Psoas muscle (tissue), 8 donors: ENCODE results near the gene MEIS2. TPM values are rescaled to one million over a fixed set of nuclear protein-coding genes. Genes with fewer than 3 reads are reported as not detected.
A peak's percentile ranks its signal among the peaks of the same experiment; 100 is the strongest.

Experiments used
- ATAC-seq, 4 donors: fragments of 200-7000 bp; cut with Tn5 transposase; one replicate each; pipeline ENCODE4 v1.9.1; 2020; ENCODE audit warnings: moderate library complexity in 3 of 4, mild to moderate bottlenecking in 2 of 4
- DNase-seq, 2 donors: peaks; one replicate each; pipeline ENCODE4 v3.0.0-alpha.2; 2020
- H3K27ac ChIP-seq: fragments of 200-600 bp; one replicate; pipeline ENCODE4 v1.8.0; 2022
- H3K27me3 ChIP-seq, 3 donors: fragments of 200-600 bp in 1 of 3; one replicate each; pipeline versions ENCODE4 v1.6.1 to v1.8.0; 2013 to 2022; ENCODE audit warnings: low read length in 2 of 3, mild to moderate bottlenecking in 2 of 3, moderate library complexity in 1 of 3; ENCODE audit not compliant: insufficient read depth in 3 of 3
- H3K36me3 ChIP-seq, 2 donors: fragments of 200-600 bp in 1 of 2; one replicate each; pipeline versions ENCODE4 v1.6.1 to v1.8.0; 2013 to 2022; ENCODE audit warnings: low read depth in 1 of 2, mild to moderate bottlenecking in 1 of 2, moderate library complexity in 1 of 2; ENCODE audit not compliant: insufficient read depth in 1 of 2
- H3K4me1 ChIP-seq: fragments of 200-600 bp; one replicate; pipeline ENCODE4 v1.8.0; 2022
- H3K4me3 ChIP-seq: fragments of 200-600 bp; one replicate; pipeline ENCODE4 v1.8.0; 2022; ENCODE audit warnings: mild to moderate bottlenecking
- H3K9me3 ChIP-seq: fragments of 200-600 bp; one replicate; pipeline ENCODE4 v1.8.0; 2022
- WGBS, 3 donors: extraction: QIAGEN DNeasy Blood & Tissue Kit; methylation state at CpG; one replicate each; pipeline versions ENCODE4 v1.1.6 to v1.1.7; 2013; 5-methylcytosine and 5-hydroxymethylcytosine counted together
- intact Hi-C, 2 donors: fragments of 100-400 bp; cut with DNase I; formaldehyde crosslinking; loops; one replicate each; pipeline versions ENCODE4 v1.11.0 to v1.14.2; 2022
- polyA plus RNA-seq, 3 donors: library from polyadenylated mRNA; stranded (reverse); fragments of 200-250 nt; gene quantifications; one replicate each; pipeline ENCODE4 v1.2.3, GENCODE V29; 2013
- total RNA-seq, 4 donors: library from RNA; stranded (reverse); fragmentation: NEBNext Ultra II Directional in 2 of 4; extraction: Animal tissue kit (Norgen Biotek cat#: 25700) in 2 of 4; gene quantifications; one replicate each; pipeline versions ENCODE4 v1.2.1 to v1.2.4, GENCODE V29; 2021 to 2023
- TF ChIP-seq, protein P1 (sequence below): fragments of 200-600 bp; IDR thresholded peaks from one replicate; pipeline ENCODE4 v1.8.0; 2022; ENCODE audit warnings: antibody characterized with exemption
- donor health status: healthy with polysubstance abuse.
- donor health status: DM: no; HTN: no; CAD: no; lungs with moderate emphysema.
- donor health status: Bipolar disorder and iron deficiency.
- donor health status: healthy.
- donor health status: DM: yes; HTN: yes; CAD: no.
- donor health status: DM: no; HTN: no; CAD: no.
- donor health status: DM: no; HTN: no; CAD: no.
- donor health status: DM: yes; HTN: yes; CAD: no.

The MEIS2 gene
- total and polyA plus RNA-seq, 7 donors = 0.42 to 24.3 (median 1.9) TPM

DNA sequence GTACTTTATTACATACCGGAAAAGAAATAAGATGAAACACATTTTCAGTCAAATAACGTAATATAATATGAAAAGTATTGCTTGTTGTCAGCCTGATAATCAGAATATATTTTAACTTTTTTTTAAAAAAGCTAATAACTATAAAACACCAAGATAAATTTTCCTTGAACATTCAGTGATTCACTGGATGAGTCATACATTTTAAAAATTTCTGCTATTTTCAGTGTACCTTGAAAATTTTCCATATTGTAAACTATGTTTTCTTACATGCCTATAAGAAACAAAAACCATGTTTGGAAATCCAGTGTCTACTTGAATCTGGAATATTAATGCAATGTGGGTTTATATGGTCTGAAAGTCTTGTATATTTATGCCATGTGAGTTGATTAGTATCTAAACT, 36.3 kb upstream of the MEIS2 start:
- H3K9me3 ChIP-seq = no peaks in the 10 kb centered on the region
- no peak for DNase-seq
- no peaks in the 10 kb centered on the region for H3K4me1 ChIP-seq
- H3K4me3 ChIP-seq = no peak overlapping the region
- ATAC-seq = no peak
- WGBS, 3 donors = 85 to 89% (median 89%) methylated on average over 2 of the region's 2 CpGs
- no peak overlapping the region for H3K27ac ChIP-seq
- TF ChIP-seq, protein P1, sequence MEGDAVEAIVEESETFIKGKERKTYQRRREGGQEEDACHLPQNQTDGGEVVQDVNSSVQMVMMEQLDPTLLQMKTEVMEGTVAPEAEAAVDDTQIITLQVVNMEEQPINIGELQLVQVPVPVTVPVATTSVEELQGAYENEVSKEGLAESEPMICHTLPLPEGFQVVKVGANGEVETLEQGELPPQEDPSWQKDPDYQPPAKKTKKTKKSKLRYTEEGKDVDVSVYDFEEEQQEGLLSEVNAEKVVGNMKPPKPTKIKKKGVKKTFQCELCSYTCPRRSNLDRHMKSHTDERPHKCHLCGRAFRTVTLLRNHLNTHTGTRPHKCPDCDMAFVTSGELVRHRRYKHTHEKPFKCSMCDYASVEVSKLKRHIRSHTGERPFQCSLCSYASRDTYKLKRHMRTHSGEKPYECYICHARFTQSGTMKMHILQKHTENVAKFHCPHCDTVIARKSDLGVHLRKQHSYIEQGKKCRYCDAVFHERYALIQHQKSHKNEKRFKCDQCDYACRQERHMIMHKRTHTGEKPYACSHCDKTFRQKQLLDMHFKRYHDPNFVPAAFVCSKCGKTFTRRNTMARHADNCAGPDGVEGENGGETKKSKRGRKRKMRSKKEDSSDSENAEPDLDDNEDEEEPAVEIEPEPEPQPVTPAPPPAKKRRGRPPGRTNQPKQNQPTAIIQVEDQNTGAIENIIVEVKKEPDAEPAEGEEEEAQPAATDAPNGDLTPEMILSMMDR = no peak
- intact Hi-C loops = loop anchor here in 1 of 2 donors (10.0 kb wide), 1 partner anchor 1622 kb away; no protein-coding TSS in a partner anchor
- H3K27me3 ChIP-seq = no peaks in the 10 kb centered on the region
- H3K36me3 ChIP-seq = no peaks in the 10 kb centered on the region

DNA sequence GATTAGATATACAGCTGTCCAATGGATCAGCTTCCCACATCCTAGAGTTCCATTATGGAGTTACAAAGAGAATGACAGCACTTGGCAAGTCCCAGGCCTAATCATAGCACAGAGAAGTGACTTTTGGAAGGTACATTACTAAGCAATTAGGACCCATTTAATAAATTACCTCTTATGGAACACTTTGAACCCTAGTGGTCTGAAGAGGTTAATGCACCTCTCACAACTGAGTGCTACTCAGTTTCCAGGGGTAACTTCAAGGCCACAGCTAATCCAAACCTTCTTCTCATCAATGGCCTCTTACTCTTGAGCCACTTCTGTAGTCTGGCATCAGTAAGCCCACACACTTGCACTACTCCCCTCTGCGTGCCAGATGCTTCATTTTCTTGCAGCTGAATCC, 34.9 kb upstream of the MEIS2 start:
- Histone ChIP-seq H3K27me3 (no peaks in the 10 kb centered on the region), H3K4me1 (no peaks in the 10 kb centered on the region), H3K27ac (no peak overlapping the region), H3K9me3 (no peaks in the 10 kb centered on the region), H3K4me3 (no peak overlapping the region), H3K36me3 (no peaks in the 10 kb centered on the region)
- ATAC-seq = peak in 2 of 4 donors; percentile 41 to 53
- TF ChIP-seq, protein P1 = peak; percentile 17
- intact Hi-C loops = loop anchor here in 1 of 2 donors (2.0 to 10.0 kb wide), 2 partner anchors 634 to 1620 kb away; no protein-coding TSS in a partner anchor
- 47 to 67% (median 50%) methylated on average over 1 of the region's 1 CpG for WGBS, 3 donors
- DNase-seq = no peak

DNA sequence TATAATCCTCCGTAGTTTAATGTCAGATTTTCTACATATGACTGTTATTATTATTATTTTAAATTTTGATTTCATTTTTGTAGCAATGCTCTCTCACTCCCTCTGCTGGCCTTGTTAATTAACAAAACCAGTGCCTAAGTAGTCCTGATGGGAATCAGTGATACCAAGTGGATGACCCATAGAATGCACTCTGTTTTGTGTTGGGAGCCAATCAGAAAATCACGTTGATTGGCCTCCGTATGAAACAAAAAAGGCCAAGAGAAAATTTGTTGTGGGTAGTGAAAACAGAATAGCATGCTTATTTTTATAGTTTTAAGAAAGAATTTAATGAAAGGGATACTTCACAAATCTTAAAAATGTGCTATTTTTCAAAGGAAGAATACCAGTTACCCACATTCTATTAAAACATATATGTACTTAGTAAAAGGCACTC, 34.4 kb upstream of the MEIS2 start:
- DNase-seq (no peak), ATAC-seq (peak in 3 of 4 donors; percentile 50 to 82 (median 74))
- no peak overlapping the region for H3K27ac ChIP-seq
- H3K9me3 ChIP-seq = no peaks in the 10 kb centered on the region
- H3K4me1 ChIP-seq = no peaks in the 10 kb centered on the region
- TF ChIP-seq, protein P1 = peak; percentile 75
- 38 to 41% (median 41%) methylated on average over 3 of the region's 3 CpGs for WGBS, 3 donors
- H3K27me3 ChIP-seq = no peaks in the 10 kb centered on the region
- no peaks in the 10 kb centered on the region for H3K36me3 ChIP-seq
- intact Hi-C loops = loop anchor here (2.0 to 10.0 kb wide), 4 partner anchors 42 to 1620 kb away; no protein-coding TSS in a partner anchor
- no peak overlapping the region for H3K4me3 ChIP-seq

DNA sequence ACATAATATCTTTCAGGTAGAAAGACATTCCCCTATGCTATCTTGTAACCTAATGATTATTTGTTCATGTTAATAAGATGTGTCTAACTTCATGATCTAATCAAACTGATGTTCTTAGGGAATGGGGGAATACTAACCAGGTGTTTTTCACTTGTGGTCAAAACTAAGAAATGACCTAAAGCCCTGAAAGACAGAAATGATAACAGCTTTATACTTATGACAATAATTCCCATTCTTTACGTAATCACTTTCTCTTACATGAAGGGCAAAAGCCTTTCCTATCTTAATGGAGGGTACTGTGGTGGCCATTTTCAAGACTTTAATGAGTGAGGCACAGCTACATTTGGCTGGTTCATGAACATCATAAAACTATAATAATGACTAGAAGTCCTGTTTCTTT, 33.9 kb upstream of the MEIS2 start:
- TF ChIP-seq, protein P1 = no peak
- intact Hi-C loops = loop anchor here (2.0 to 10.0 kb wide), 4 partner anchors 42 to 1619 kb away; no protein-coding TSS in a partner anchor
- ATAC-seq (no peak), DNase-seq (no peak)
- Histone ChIP-seq H3K4me3 (no peak overlapping the region), H3K27ac (no peak overlapping the region), H3K9me3 (no peaks in the 10 kb centered on the region), H3K4me1 (no peaks in the 10 kb centered on the region), H3K36me3 (no peaks in the 10 kb centered on the region), H3K27me3 (no peaks in the 10 kb centered on the region)
- WGBS, 3 donors = 87 to 93% (median 89%) methylated on average over 1 of the region's 1 CpG

DNA sequence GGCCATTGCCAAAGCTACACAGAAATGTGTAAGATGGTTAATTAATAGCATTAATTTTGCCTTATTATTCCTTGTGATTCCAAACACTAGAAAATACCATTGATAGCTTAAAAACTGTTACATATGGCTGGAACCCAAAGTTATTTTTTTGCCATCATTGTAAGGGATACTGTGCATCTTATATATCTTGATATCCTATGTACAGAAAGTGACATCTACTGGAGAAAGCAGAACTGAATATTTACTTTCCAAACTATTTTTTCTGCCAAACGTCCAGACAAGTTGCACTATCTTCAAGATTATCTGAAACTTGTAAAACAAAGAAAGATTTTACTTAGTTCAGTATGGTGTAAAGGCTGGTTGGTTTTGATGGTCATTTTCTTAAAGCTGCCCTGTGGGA, 33.3 kb upstream of the MEIS2 start:
- 7 to 11% (median 8%) methylated on average over 1 of the region's 1 CpG for WGBS, 3 donors
- ATAC-seq (no peak), DNase-seq (no peak)
- intact Hi-C loops = loop anchor here (2.0 to 10.0 kb wide), 4 partner anchors 41 to 1619 kb away; no protein-coding TSS in a partner anchor
- Histone ChIP-seq H3K9me3 (no peaks in the 10 kb centered on the region), H3K4me3 (no peak overlapping the region), H3K27me3 (peaks cover 0 to 3% (median 0%) of the 10 kb centered on the region in 3 donors), H3K27ac (no peak overlapping the region), H3K4me1 (no peaks in the 10 kb centered on the region), H3K36me3 (no peaks in the 10 kb centered on the region)
- TF ChIP-seq, protein P1 = no peak
